Measurements from ENCODE around the gene CCNY.

The CCNY gene

GRCh38 chr10:35438718-35439571 lies 102.6 kb downstream of the CCNY start:
- H3K4me1 ChIP-seq (ENCODE audit: control insufficient read depth in 1 of 2, insufficient read depth in 2 of 2, low read length in 2 of 2), result peaks cover 0 to 3% of the 10 kb centered on the region in 2 donors
- peaks cover 5 to 13% of the 10 kb centered on the region in 2 donors for H3K9me3 ChIP-seq (ENCODE audit: control insufficient read depth in 1 of 2, low read length in 2 of 2)

DNA sequence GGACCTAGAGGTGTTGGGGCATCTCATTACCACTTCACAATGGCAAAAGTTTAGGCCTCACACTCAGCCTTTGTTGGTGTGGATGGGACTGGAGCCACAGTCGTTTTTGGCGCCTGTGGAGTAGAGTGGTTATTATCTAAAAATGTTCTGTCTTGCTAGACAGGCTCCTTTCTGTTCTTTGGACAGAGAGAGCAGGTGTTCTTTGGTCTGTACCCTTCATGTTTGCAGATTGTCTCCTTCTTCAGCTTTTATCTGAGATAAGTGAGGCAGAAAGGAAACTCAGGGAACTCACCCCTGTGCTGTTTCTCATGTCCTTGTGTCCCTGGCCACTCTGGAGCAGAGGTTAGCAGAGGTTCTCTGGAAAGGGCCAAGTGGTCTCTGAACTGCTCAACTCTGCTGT lies 103.7 kb downstream of the CCNY start:
- H3K27ac ChIP-seq (ENCODE audit: low read length), result no peak overlapping the region
- H3K4me1 ChIP-seq (ENCODE audit: control insufficient read depth in 1 of 2, insufficient read depth in 2 of 2, low read length in 2 of 2), result no peaks in the 10 kb centered on the region
- peaks cover 5 to 19% of the 10 kb centered on the region in 2 donors for H3K9me3 ChIP-seq (ENCODE audit: control insufficient read depth in 1 of 2, low read length in 2 of 2)
- H3K27me3 ChIP-seq (ENCODE audit: low read depth, low read length), result no peaks in the 10 kb centered on the region
- peaks cover 0 to 7% of the 10 kb centered on the region in 2 donors for H3K36me3 ChIP-seq (ENCODE audit: control insufficient read depth in 1 of 2, insufficient read depth in 2 of 2, low read length in 2 of 2)
- no peak overlapping the region for H3K4me3 ChIP-seq (ENCODE audit: low read depth in 1 of 2, low read length in 2 of 2)

More at GRCh38 chr10:35438718-35439571, 102.6 kb downstream of the CCNY start:
- H3K36me3 ChIP-seq (ENCODE audit: control insufficient read depth in 1 of 2, insufficient read depth in 2 of 2, low read length in 2 of 2), result peaks cover 0 to 6% of the 10 kb centered on the region in 2 donors
- H3K27me3 ChIP-seq (ENCODE audit: low read depth, low read length), result no peaks in the 10 kb centered on the region
- H3K4me3 ChIP-seq (ENCODE audit: low read depth in 1 of 2, low read length in 2 of 2), result no peak overlapping the region
- no peak overlapping the region for H3K27ac ChIP-seq (ENCODE audit: low read length)

- Histone ChIP-seq H3K27ac (ENCODE audit: low read length) (no peak overlapping the region), H3K4me3 (ENCODE audit: low read depth in 1 of 2, low read length in 2 of 2) (no peak overlapping the region), H3K36me3 (ENCODE audit: control insufficient read depth in 1 of 2, insufficient read depth in 2 of 2, low read length in 2 of 2) (peaks cover 0 to 7% of the 10 kb centered on the region in 2 donors), H3K4me1 (ENCODE audit: control insufficient read depth in 1 of 2, insufficient read depth in 2 of 2, low read length in 2 of 2) (no peaks in the 10 kb centered on the region), H3K27me3 (ENCODE audit: low read depth, low read length) (no peaks in the 10 kb centered on the region), H3K9me3 (ENCODE audit: control insufficient read depth in 1 of 2, low read length in 2 of 2) (peaks cover 5 to 19% of the 10 kb centered on the region in 2 donors)
These were observed 105.7 kb downstream of the CCNY start for GRCh38 chr10:35442028-35442427.

GRCh38 chr10:35442592-35442991 lies 106.3 kb downstream of the CCNY start:
- Histone ChIP-seq H3K27me3 (ENCODE audit: low read depth, low read length) (no peaks in the 10 kb centered on the region), H3K36me3 (ENCODE audit: control insufficient read depth in 1 of 2, insufficient read depth in 2 of 2, low read length in 2 of 2) (peaks cover 0 to 7% of the 10 kb centered on the region in 2 donors), H3K27ac (ENCODE audit: low read length) (no peak overlapping the region), H3K4me3 (ENCODE audit: low read depth in 1 of 2, low read length in 2 of 2) (no peak overlapping the region), H3K9me3 (ENCODE audit: control insufficient read depth in 1 of 2, low read length in 2 of 2) (peaks cover 5 to 19% of the 10 kb centered on the region in 2 donors), H3K4me1 (ENCODE audit: control insufficient read depth in 1 of 2, insufficient read depth in 2 of 2, low read length in 2 of 2) (peaks cover 2 to 5% of the 10 kb centered on the region in 2 donors)

DNA sequence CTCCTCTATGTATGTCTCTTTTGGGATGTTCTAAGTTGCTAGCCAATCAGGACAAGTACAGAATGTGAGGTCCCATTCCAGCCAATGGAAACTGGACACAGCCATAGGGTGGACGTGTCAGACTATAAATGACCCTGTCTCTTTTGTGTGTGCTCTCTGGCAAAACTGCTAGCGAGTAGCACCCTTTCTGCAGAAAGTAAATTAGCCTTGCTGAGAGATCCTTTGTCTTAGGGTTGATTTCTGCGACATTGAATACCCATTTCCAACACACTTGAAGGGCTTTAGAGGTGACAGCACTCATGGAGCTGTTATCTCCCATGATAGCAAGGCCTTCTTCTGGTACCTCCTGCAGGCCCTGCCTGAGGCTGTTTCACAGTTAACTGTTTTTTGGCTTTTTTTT lies 107.5 kb downstream of the CCNY start:
- peaks cover 10 to 13% of the 10 kb centered on the region in 2 donors for H3K4me1 ChIP-seq (ENCODE audit: control insufficient read depth in 1 of 2, insufficient read depth in 2 of 2, low read length in 2 of 2)

DNA sequence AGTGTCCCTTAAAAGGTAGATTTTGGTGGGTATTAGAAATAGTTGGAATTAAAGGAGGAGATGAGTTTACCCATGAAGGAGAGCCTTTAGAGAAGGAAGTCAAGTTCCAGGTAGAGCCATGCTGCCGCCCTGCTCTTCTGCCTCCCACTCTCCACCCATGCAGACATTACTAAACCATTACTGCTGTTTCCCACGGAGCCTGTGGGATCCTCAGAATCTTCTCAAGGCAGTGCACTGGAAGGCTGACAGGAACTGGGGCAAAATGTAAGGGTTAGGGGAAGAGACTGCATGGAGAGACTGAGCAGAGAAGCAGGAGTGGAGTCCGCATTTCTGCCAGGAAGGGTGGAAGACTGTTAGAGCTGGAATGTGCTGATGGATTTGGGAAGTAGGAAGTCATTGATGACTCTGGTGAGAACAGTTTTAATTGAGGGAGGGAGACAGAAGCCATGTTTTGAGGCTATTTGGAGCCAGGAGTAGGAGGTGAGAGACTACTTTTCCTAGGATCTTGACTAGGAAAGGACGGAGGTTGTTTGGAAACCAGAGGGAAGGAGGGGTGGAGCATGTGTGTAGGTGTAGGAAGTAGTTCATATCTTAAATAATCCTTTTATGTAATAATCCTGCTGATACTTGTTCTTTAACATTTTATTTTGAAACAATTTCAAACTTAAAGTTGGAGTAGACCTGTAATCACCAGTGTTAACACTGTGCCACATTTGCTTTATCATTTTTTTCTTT lies 109.0 kb downstream of the CCNY start:
- H3K27me3 ChIP-seq (ENCODE audit: low read depth, low read length), result no peaks in the 10 kb centered on the region
- H3K4me3 ChIP-seq (ENCODE audit: low read depth in 1 of 2, low read length in 2 of 2), result no peak overlapping the region
- H3K4me1 ChIP-seq (ENCODE audit: control insufficient read depth in 1 of 2, insufficient read depth in 2 of 2, low read length in 2 of 2), result peaks cover 10 to 24% of the 10 kb centered on the region in 2 donors
- H3K9me3 ChIP-seq (ENCODE audit: control insufficient read depth in 1 of 2, low read length in 2 of 2), result peaks cover 0 to 16% of the 10 kb centered on the region in 2 donors
- H3K27ac ChIP-seq (ENCODE audit: low read length), result no peak overlapping the region
- H3K36me3 ChIP-seq (ENCODE audit: control insufficient read depth in 1 of 2, insufficient read depth in 2 of 2, low read length in 2 of 2), result peaks cover 0 to 7% of the 10 kb centered on the region in 2 donors

More for the DNA sequence above, 107.5 kb downstream of the CCNY start:
- Histone ChIP-seq H3K9me3 (ENCODE audit: control insufficient read depth in 1 of 2, low read length in 2 of 2) (peaks cover under 1 to 16% of the 10 kb centered on the region in 2 donors), H3K27ac (ENCODE audit: low read length) (no peak overlapping the region), H3K27me3 (ENCODE audit: low read depth, low read length) (no peaks in the 10 kb centered on the region), H3K36me3 (ENCODE audit: control insufficient read depth in 1 of 2, insufficient read depth in 2 of 2, low read length in 2 of 2) (peaks cover 0 to 7% of the 10 kb centered on the region in 2 donors), H3K4me3 (ENCODE audit: low read depth in 1 of 2, low read length in 2 of 2) (no peak overlapping the region)

DNA sequence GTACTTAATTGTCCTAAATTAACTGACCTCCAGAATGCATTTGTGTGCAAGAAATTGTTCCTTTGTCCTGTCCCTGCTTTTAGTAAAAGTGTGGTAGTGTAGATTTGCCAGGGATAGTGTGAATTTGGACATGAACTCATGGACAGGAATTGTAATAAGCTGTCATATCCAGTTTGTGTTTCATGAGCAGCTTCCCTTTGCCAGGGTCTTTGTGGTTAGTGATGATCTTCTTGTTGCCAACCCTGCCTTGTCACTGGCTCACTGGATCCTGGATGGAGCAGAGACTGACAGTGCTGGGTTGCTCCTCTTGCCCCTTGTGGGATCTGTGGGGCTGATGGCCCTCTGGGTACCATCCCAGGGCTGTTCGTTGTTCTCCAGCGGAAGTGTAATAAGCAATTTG lies 110.1 kb downstream of the CCNY start:
- Histone ChIP-seq H3K27me3 (ENCODE audit: low read depth, low read length) (no peaks in the 10 kb centered on the region), H3K27ac (ENCODE audit: low read length) (no peak overlapping the region), H3K9me3 (ENCODE audit: control insufficient read depth in 1 of 2, low read length in 2 of 2) (peaks cover 0 to 16% of the 10 kb centered on the region in 2 donors), H3K4me3 (ENCODE audit: low read depth in 1 of 2, low read length in 2 of 2) (no peak overlapping the region), H3K36me3 (ENCODE audit: control insufficient read depth in 1 of 2, insufficient read depth in 2 of 2, low read length in 2 of 2) (peaks cover 0 to 7% of the 10 kb centered on the region in 2 donors), H3K4me1 (ENCODE audit: control insufficient read depth in 1 of 2, insufficient read depth in 2 of 2, low read length in 2 of 2) (peaks cover 10 to 33% of the 10 kb centered on the region in 2 donors)

GRCh38 chr10:35447693-35448407 lies 111.5 kb downstream of the CCNY start:
- Histone ChIP-seq H3K27ac (ENCODE audit: low read length) (peak overlapping the region; percentile 62), H3K9me3 (ENCODE audit: control insufficient read depth in 1 of 2, low read length in 2 of 2) (peaks cover 0 to 13% of the 10 kb centered on the region in 2 donors), H3K27me3 (ENCODE audit: low read depth, low read length) (no peaks in the 10 kb centered on the region), H3K4me3 (ENCODE audit: low read depth in 1 of 2, low read length in 2 of 2) (peak overlapping the region in 1 of 2 donors; percentile 14), H3K4me1 (ENCODE audit: control insufficient read depth in 1 of 2, insufficient read depth in 2 of 2, low read length in 2 of 2) (peaks cover 10 to 40% of the 10 kb centered on the region in 2 donors), H3K36me3 (ENCODE audit: control insufficient read depth in 1 of 2, insufficient read depth in 2 of 2, low read length in 2 of 2) (peaks cover 0 to 7% of the 10 kb centered on the region in 2 donors)

GRCh38 chr10:35448687-35449662 lies 112.7 kb downstream of the CCNY start:
- Histone ChIP-seq H3K4me1 (ENCODE audit: control insufficient read depth in 1 of 2, insufficient read depth in 2 of 2, low read length in 2 of 2) (peaks cover 12 to 40% of the 10 kb centered on the region in 2 donors), H3K27me3 (ENCODE audit: low read depth, low read length) (no peaks in the 10 kb centered on the region), H3K9me3 (ENCODE audit: control insufficient read depth in 1 of 2, low read length in 2 of 2) (peaks cover 0 to 6% of the 10 kb centered on the region in 2 donors), H3K4me3 (ENCODE audit: low read depth in 1 of 2, low read length in 2 of 2) (no peak overlapping the region), H3K36me3 (ENCODE audit: control insufficient read depth in 1 of 2, insufficient read depth in 2 of 2, low read length in 2 of 2) (peaks cover 0 to under 1% of the 10 kb centered on the region in 2 donors), H3K27ac (ENCODE audit: low read length) (peak overlapping the region; percentile 43)

DNA sequence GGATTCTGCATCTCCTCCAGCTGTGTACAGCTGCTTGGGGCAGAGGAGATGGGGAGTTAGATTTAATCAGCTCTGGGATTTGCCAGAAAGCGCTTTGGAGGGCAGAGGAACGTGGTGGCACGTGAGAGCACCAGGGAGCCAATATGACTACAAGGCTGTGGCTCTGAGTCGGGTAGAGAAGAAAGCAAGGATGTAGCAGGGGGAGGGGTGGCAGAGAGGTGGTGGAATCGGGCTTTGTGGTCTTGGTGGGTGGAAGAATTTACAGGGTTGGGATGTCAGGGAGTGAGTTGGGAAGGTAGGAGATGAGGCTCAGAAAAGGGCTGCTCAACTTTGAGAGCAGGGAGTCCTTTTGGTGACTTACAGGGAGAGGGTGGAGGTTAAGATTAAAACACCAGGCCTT lies 113.6 kb downstream of the CCNY start:
- Histone ChIP-seq H3K4me1 (ENCODE audit: control insufficient read depth in 1 of 2, insufficient read depth in 2 of 2, low read length in 2 of 2) (peaks cover 14 to 50% of the 10 kb centered on the region in 2 donors), H3K27ac (ENCODE audit: low read length) (peak overlapping the region; percentile 40), H3K36me3 (ENCODE audit: control insufficient read depth in 1 of 2, insufficient read depth in 2 of 2, low read length in 2 of 2) (no peaks in the 10 kb centered on the region), H3K9me3 (ENCODE audit: control insufficient read depth in 1 of 2, low read length in 2 of 2) (no peaks in the 10 kb centered on the region), H3K4me3 (ENCODE audit: low read depth in 1 of 2, low read length in 2 of 2) (no peak overlapping the region), H3K27me3 (ENCODE audit: low read depth, low read length) (no peaks in the 10 kb centered on the region)
